Retinal pigment epithelial cell (primary cell): ENCODE results near the gene C14orf93.

Experiments used
- DNase-seq: peaks from one replicate; pipeline ENCODE4 v3.0.0-alpha.2; 2010; ENCODE audit warnings: low read depth
- H3K4me3 ChIP-seq: 2 replicates; pipeline ENCODE4 v1.5.1; 2011; ENCODE audit warnings: mild to moderate bottlenecking, low read length, control low read depth, moderate library complexity
- TF ChIP-seq, protein P1 (sequence below): conservative IDR thresholded peaks from 2 replicates; pipeline ENCODE4 v1.5.1; 2011; ENCODE audit warnings: low read depth, low read length, control low read depth, inconsistent platforms

The C14orf93 gene

DNA sequence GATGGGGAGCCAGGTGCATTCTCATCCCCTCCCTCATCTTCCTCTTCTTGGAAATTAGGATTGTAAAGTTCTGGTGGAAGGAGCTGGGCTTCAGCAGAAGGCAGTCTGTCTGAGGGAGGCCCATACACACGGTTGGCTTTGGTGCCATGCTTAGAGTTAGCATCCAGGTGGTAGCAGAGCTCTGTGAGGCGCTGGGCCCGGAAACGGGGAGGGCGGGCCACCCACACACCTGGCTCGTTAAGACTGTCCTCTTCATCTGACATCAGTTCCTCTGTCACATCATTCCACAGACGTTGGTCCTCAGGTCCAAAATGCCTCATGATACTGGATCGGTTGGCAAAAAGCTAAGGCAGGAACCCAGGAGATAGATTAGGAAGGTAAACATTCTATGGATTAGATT lies 22.7 kb downstream of the C14orf93 start:
- TF ChIP-seq, protein P1, sequence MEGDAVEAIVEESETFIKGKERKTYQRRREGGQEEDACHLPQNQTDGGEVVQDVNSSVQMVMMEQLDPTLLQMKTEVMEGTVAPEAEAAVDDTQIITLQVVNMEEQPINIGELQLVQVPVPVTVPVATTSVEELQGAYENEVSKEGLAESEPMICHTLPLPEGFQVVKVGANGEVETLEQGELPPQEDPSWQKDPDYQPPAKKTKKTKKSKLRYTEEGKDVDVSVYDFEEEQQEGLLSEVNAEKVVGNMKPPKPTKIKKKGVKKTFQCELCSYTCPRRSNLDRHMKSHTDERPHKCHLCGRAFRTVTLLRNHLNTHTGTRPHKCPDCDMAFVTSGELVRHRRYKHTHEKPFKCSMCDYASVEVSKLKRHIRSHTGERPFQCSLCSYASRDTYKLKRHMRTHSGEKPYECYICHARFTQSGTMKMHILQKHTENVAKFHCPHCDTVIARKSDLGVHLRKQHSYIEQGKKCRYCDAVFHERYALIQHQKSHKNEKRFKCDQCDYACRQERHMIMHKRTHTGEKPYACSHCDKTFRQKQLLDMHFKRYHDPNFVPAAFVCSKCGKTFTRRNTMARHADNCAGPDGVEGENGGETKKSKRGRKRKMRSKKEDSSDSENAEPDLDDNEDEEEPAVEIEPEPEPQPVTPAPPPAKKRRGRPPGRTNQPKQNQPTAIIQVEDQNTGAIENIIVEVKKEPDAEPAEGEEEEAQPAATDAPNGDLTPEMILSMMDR: no peak
- no peak overlapping the region for H3K4me3 ChIP-seq
- no peak for DNase-seq

DNA sequence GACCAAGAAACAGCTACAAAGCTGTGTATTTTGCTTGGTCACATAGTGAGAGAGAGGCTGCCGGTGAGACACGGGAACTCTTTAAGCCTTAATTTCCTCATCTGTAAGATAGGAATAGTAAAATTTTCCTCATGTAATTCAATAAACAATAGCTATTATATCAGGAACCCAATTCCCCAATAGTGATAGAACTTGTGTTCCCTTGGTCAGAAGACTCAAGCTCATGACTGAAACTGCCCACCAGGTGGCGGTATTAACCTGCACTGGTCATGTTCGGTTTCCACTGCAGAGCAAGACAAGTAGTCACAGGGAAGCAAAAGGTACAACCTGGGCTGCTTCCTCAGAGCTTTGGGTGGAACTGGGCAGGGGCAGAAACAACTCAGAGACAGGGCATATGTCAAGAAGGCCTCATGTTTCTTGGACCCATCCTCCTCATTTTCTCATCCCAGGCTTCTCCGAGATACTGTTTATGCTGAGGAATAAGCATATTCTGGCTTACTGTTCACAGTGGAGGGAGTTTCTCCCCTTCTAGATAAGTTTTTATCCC lies 23.4 kb downstream of the C14orf93 start:
- DNase-seq: no peak
- H3K4me3 ChIP-seq: no peak overlapping the region
- TF ChIP-seq, protein P1: peak; percentile 89

DNA sequence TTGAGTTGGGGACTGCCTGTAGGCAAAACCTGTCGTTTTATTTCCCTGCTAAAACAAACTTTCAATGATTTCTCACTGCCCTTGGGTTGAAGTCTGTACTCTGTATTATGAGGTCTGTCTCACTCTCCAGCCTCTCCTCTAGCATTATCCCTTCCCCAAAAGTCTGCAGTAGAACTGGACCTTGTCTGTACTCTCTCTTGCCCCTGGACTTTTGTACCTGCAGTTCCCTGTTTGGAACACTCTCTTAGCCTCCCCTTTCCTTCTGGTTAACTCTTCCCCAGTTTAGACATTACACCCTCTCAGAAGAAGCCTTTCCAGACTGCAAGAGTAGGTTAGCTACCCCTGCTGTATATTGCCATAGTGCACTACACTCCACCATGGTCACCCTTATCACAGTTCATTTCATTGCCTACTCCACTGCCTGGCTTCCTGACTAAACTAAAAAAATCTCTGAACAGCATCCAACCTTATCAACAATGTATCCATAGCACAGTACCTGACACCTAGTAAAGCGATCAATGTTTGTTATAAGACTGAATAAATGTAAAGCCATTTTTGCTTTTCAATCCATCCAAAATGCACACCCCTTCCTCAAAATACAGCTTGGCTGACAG lies 23.9 kb downstream of the C14orf93 start:
- TF ChIP-seq, protein P1: no peak
- no peak for DNase-seq
- no peak overlapping the region for H3K4me3 ChIP-seq

DNA sequence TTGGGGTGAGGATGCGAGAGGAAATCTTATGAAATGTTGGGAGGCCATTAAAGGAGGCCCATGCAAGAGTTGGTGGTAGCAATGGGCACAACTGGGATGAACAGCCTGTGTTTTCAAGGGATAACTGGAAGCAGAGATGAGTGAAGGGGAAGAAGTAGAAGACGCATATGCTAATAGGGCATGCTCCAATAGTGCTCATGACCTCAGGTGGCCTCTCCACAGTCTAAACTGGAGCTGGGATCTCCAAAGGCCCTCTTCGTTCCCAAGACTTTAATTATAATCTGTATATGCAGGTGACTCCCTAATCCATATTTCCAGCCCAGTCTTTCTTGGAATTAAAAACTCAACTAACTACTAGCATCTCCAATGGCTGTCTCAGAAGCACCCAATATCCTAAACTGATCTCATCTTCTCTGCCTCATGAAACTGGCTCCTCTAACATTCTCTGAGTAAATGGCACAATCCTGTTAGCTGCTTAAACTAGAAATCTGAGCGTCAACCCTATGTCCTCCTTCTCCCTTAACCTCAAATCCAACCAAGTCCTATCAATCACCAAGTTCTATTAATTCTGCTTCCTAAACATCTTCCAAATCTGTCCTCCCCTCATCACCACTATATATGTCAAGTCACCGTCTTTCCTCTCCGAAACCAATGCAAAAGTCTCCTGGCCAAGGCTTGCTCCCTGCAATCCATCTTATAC lies 24.8 kb downstream of the C14orf93 start:
- H3K4me3 ChIP-seq: no peak overlapping the region
- no peak for DNase-seq
- TF ChIP-seq, protein P1: no peak

DNA sequence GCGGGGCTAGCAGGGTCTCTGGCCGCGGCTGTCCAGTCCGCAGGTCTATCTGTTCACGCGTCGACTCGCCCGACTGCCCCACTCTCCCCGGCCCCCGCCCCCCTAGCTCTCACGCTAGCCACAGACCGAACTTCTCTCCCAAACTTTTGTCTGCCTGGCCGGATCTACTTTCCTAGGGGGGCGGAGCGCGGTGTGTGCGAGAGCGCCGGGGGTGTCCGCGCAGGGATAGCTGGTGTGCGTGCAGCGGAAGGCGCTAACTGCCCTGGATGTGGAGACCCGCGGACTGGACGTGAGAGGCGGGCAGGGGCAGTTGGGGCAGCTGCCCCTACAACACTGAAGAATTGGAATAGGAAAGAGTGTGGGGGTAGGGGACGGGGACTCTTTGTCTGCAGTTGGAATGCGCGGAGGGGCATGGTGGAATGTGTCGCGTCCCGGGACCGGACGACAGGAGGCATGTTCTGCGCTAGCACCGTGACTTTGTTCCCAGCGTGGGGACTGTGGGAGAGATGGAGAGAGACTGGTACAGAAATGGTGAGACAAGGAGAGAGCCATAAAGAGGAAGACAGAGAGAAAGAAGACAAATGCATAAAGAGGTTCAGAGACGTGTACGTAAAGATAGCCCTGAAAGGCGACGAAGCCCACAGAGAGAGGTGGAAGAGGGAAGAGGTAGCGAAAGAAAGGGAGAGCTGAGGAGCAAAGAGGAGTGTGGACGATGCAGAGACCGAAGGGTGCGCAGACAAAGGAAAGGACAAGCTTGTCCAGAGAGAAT lies 27.3 kb downstream of the C14orf93 start, which contains the start of gene AJUBA:
Gene AJUBA (minus strand): TSS at position 75 of the 769 bp plus-strand sequence. CDS start 285 bp downstream, outside the sequence.
- peak; percentile 71 for DNase-seq
- TF ChIP-seq, protein P1: no peak
- H3K4me3 ChIP-seq: peak within 1 kb of the TSS; percentile 89

DNA sequence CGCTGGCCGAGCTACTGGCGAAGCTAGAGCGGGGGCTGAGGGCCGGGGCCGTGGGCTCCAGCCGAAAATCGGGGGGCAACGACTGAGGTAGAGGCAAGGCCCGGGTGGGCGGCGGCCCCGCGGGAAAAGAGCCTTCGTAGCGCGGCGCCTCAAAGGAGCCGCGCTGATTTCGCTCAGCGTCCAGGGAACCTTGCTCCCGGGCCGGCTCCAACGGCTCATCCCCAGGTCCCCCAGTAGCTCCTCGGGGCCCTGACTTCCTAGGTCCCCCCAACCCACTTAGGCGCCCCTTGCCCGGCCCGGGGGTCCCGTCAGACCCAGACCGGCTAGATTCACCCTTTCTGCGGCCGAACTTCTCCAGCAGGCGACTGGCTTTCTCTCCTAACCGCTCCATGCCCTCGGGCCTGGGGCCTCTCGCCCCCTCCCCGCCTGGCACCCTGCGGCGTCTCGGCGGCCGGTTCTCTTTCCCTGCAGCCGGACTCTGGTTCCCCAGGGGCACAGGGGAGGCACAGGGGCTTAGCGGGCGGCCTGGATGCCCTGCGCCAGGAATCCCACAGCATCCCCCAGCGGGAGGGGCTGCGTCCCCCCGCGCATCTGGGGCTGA lies 28.0 kb downstream of the C14orf93 start:
- peak overlapping the region; percentile 89 for H3K4me3 ChIP-seq
- TF ChIP-seq, protein P1: no peak

More for the DNA sequence above, 28.0 kb downstream of the C14orf93 start:
- no peak for DNase-seq
